K562 (cell line): ENCODE measurements around the gene P2RX1. TPM values are rescaled to one million over a fixed set of nuclear protein-coding genes. Genes with fewer than 3 reads are reported as not detected.

Source experiments
- ATF3 ChIP-seq, 2 experiments: fragments of 450-650 bp in 1 of 2; sonication (generic) in 1 of 2; formaldehyde crosslinking in 1 of 2; IDR thresholded peaks in 1 of 2; conservative IDR thresholded peaks in 1 of 2; 2 replicates each; pipeline versions ENCODE4 v1.6.1 to v1.8.1; 2016 to 2023; ENCODE audit warnings: mild to moderate bottlenecking in 2 of 2, moderate library complexity in 2 of 2, inconsistent platforms in 1 of 2, missing genetic modification reagents in 1 of 2
- BRD4 ChIP-seq: fragments of 200-600 bp; sonication (generic); IDR thresholded peaks from 2 replicates; pipeline ENCODE4 v1.6.1; 2017; ENCODE audit warnings: inconsistent platforms
- CHD1 ChIP-seq: fragments of 200-600 bp; sonication (generic); IDR thresholded peaks from one replicate; pipeline ENCODE4 v1.6.1; 2012; ENCODE audit warnings: mild to moderate bottlenecking, moderate library complexity, low read length, inconsistent platforms
- COPS2 ChIP-seq: fragments of 450-650 bp; conservative IDR thresholded peaks from 2 replicates; pipeline ENCODE4 v1.6.1; 2016; ENCODE audit warnings: mild to moderate bottlenecking, moderate library complexity
- DLX4 ChIP-seq: fragments of 250-450 bp; sonication (Bioruptor Pico); IDR thresholded peaks from 2 replicates; pipeline ENCODE4 v1.6.1; 2021; ENCODE audit warnings: mild to moderate bottlenecking
- ELK3 ChIP-seq: fragments of 450-650 bp; formaldehyde crosslinking; IDR thresholded peaks from 2 replicates; pipeline ENCODE4 v1.4.0; 2020; ENCODE audit warnings: mild to moderate bottlenecking
- EP400 ChIP-seq: fragments of 450-650 bp; IDR thresholded peaks from 2 replicates; pipeline ENCODE4 v1.6.1; 2017; ENCODE audit warnings: antibody characterized with exemption, mild to moderate bottlenecking, moderate library complexity
- FOXA3 ChIP-seq, 2 experiments: fragments of 450-650 bp in 1 of 2; sonication (generic) in 1 of 2; formaldehyde crosslinking; IDR thresholded peaks in 1 of 2; conservative IDR thresholded peaks in 1 of 2; 2 replicates each; pipeline versions ENCODE4 v1.4.0 to v1.8.0; 2020 to 2022; ENCODE audit warnings: mild to moderate bottlenecking in 2 of 2, missing genetic modification reagents in 1 of 2
- FOXK2 ChIP-seq, 2 experiments: fragments of 450-650 bp; IDR thresholded peaks in 1 of 2; conservative IDR thresholded peaks in 1 of 2; 2 replicates each; pipeline ENCODE4 v1.6.1; 2016; ENCODE audit warnings: low read depth in 2 of 2, mild to moderate bottlenecking in 1 of 2
- FOXO4 ChIP-seq: fragments of 450-650 bp; formaldehyde crosslinking; IDR thresholded peaks from 2 replicates; pipeline ENCODE4 v1.4.0; 2020; ENCODE audit warnings: mild to moderate bottlenecking, moderate library complexity
- GATA2 ChIP-seq: sonication (generic); formaldehyde crosslinking; IDR thresholded peaks from 2 replicates; pipeline ENCODE4 v1.4.0; 2020; ENCODE audit warnings: mild to moderate bottlenecking, missing genetic modification reagents
- GTF2A2 ChIP-seq: IDR thresholded peaks from 2 replicates; pipeline ENCODE4 v1.6.1; 2016; ENCODE audit warnings: mild to moderate bottlenecking, missing genetic modification characterization, missing compliant biosample characterization
- HMGN3 ChIP-seq: IDR thresholded peaks from 2 replicates; pipeline ENCODE4 v1.6.1; 2011; ENCODE audit warnings: borderline replicate concordance, low read depth, mild to moderate bottlenecking, mixed read lengths, low read length; ENCODE audit not compliant: insufficient read length; ENCODE audit errors: extremely low read depth
- HNRNPK ChIP-seq: fragments of 200-400 bp; formaldehyde crosslinking; IDR thresholded peaks from one replicate; pipeline ENCODE4 v1.6.1; 2018; ENCODE audit warnings: mild to moderate bottlenecking, low read depth, low read length; ENCODE audit not compliant: poor library complexity, severe bottlenecking
- HNRNPLL ChIP-seq: fragments of 200-400 bp; formaldehyde crosslinking; IDR thresholded peaks from 2 replicates; pipeline ENCODE4 v1.6.1; 2017; ENCODE audit warnings: low read length, low read depth, mild to moderate bottlenecking; ENCODE audit not compliant: poor library complexity, severe bottlenecking
- KHSRP ChIP-seq: fragments of 450-650 bp; IDR thresholded peaks from 2 replicates; pipeline ENCODE4 v1.6.1; 2017
- NCOA4 ChIP-seq: fragments of 450-650 bp; IDR thresholded peaks from 2 replicates; pipeline ENCODE4 v1.6.1; 2018; ENCODE audit warnings: mild to moderate bottlenecking; ENCODE audit not compliant: partially characterized antibody
- NONO ChIP-seq, 2 experiments: fragments of 200-400 bp in 1 of 2; fragments of 450-650 bp in 1 of 2; formaldehyde crosslinking in 1 of 2; IDR thresholded peaks; 2 replicates each; pipeline ENCODE4 v1.6.1; 2017; ENCODE audit warnings: low read depth in 2 of 2, mild to moderate bottlenecking in 2 of 2, moderate library complexity in 2 of 2, low read length in 1 of 2
- PKNOX1 ChIP-seq: fragments of 450-650 bp; IDR thresholded peaks from 2 replicates; pipeline ENCODE4 v1.6.1; 2016
- POLR2A ChIP-seq: fragments of 450-650 bp; conservative IDR thresholded peaks from 2 replicates; pipeline ENCODE4 v1.6.1; 2016
- SOX6 ChIP-seq: fragments of 450-650 bp; IDR thresholded peaks from 2 replicates; pipeline ENCODE4 v1.6.1; 2014; ENCODE audit warnings: mild to moderate bottlenecking
- TGIF2 ChIP-seq: sonication (generic); formaldehyde crosslinking; IDR thresholded peaks from 2 replicates; pipeline ENCODE4 v1.8.1; 2022; ENCODE audit warnings: mild to moderate bottlenecking, missing genetic modification reagents, moderate library complexity
- ZNF133 ChIP-seq: fragments of 250-450 bp; sonication (Bioruptor Pico); IDR thresholded peaks from 2 replicates; pipeline ENCODE4 v1.4.0; 2020; ENCODE audit warnings: mild to moderate bottlenecking
- polyA plus RNA-seq, 8 experiments: library from polyadenylated mRNA; depleted of rRNA in 4 of 8; stranded (reverse) in 5 of 8; unstranded in 3 of 8; fragments of >200 nt; fragmentation: Nextera tagmentation in 2 of 8; fragmentation: Illumina TruSeq in 1 of 8; extraction: Ambion mirVana in 2 of 8; extraction: Trizol in 1 of 8; gene quantifications; 2 replicates each; pipeline versions ENCODE4 v1.2.1 to v1.2.3, GENCODE V29; 2011 to 2014; ENCODE audit warnings: inconsistent platforms in 1 of 8, missing spikeins in 1 of 8
- total RNA-seq, 7 experiments: library from RNA; depleted of rRNA in 6 of 7; stranded (reverse); fragments of >200 nt in 6 of 7; fragmentation: Illumina TruSeq in 2 of 7; extraction: Trizol in 2 of 7; gene quantifications; 2 replicates each; pipeline versions ENCODE4 v1.2.1 to v1.2.3, GENCODE V29; 2011 to 2021; ENCODE audit warnings: low replicate concordance in 1 of 7

Gene P2RX1
- total and polyA plus RNA-seq, 9 of the 15 experiments (the other 6 are each of a cell fraction or from before 2014, with no cell fraction given): 0.27 to 20.3 (median 10.3) TPM

GRCh38 chr17:3959295-3959899 lies 43.1 kb upstream of the P2RX1 start (continued):
- TF ChIP-seq COPS2 (no peak), ELK3 (CRISPR knock-in tag) (no peak), NONO (IDR thresholded peaks at IDR 0.05; ENCODE audit: low read depth in 2 of 2, low read length in 1 of 2) (no peak), KHSRP (no peak), DLX4 (CRISPR knock-in tag) (no peak), CHD1 (no peak), FOXK2 (conservative IDR thresholded peaks at IDR 0.05 in 1 of 2, IDR thresholded peaks at IDR 0.05 in 1 of 2; ENCODE audit: low read depth in 2 of 2) (peak; percentile 44 to 54; a peak in 3 of 4 replicates), HMGN3 (no peak), HNRNPK (no peak), EP400 (no peak), FOXO4 (CRISPR knock-in tag) (no peak), GATA2 (CRISPR knock-in tag) (no peak), SOX6 (no peak), ATF3 (IDR thresholded peaks at IDR 0.05) (peak; percentile 84), ATF3 (CRISPR knock-in tag; conservative IDR thresholded peaks at IDR 0.05) (no peak), ZNF133 (no peak), POLR2A (no peak), NCOA4 (no peak), TGIF2 (CRISPR knock-in tag) (no peak), HNRNPLL (no peak), GTF2A2 (tag) (no peak), PKNOX1 (no peak), FOXA3 (CRISPR knock-in tag; conservative IDR thresholded peaks at IDR 0.05 in 1 of 2, IDR thresholded peaks at IDR 0.05 in 1 of 2) (peak; percentile 61 to 97), BRD4 (no peak)
